ENCODE results near the gene SUGCT. TPM values are rescaled to one million over a fixed set of nuclear protein-coding genes. Genes with fewer than 3 reads are reported as not detected.
A peak's percentile ranks its signal among the peaks of the same experiment; 100 is the strongest.
"Not testable (repeated sequence)": the region's sequence is repeated elsewhere in the genome, so short reads cannot be mapped to it uniquely, and the experiment has no call there.

The SUGCT gene
- total RNA-seq, 1 experiment from 2014 or later, result 17.1 TPM

GRCh38 chr7:40223451-40224127, 88.8 kb downstream of the SUGCT start:
- Histone ChIP-seq H3K4me1 (replicated peaks) (peaks cover 49% of the 10 kb centered on the region), H3K27ac (no peak overlapping the region), H3K27me3 (replicated peaks) (no peaks in the 10 kb centered on the region), H3K4me3 (no peak overlapping the region), H3K9me3 (replicated peaks) (no peaks in the 10 kb centered on the region), H3K36me3 (0 out of 2 replicates have a peak, but pooled peaks cover 6% of the 10 kb centered on the region)
- DNase-seq (ENCODE audit: low read depth in 1 of 2, low spot score in 2 of 2), result no peak

GRCh38 chr7:40230101-40230500, 95.3 kb downstream of the SUGCT start:
- Histone ChIP-seq H3K27ac (no peak overlapping the region), H3K9me3 (replicated peaks) (no peaks in the 10 kb centered on the region), H3K4me3 (no peak overlapping the region), H3K27me3 (replicated peaks) (no peaks in the 10 kb centered on the region), H3K4me1 (replicated peaks) (peaks cover 7% of the 10 kb centered on the region; the same call in 1 of the 2 replicates), H3K36me3 (no peaks in the 10 kb centered on the region)
- no peak for DNase-seq (ENCODE audit: low read depth in 1 of 2, low spot score in 2 of 2)

- no peak overlapping the region for H3K27ac ChIP-seq
- no peaks in the 10 kb centered on the region for H3K9me3 ChIP-seq (replicated peaks)
- DNase-seq (ENCODE audit: low read depth in 1 of 2, low spot score in 2 of 2), result no peak
- peaks cover 7% of the 10 kb centered on the region; the same call in 1 of the 2 replicates for H3K4me1 ChIP-seq (replicated peaks)
- no peaks in the 10 kb centered on the region for H3K27me3 ChIP-seq (replicated peaks)
- H3K36me3 ChIP-seq, result no peaks in the 10 kb centered on the region
- no peak overlapping the region for H3K4me3 ChIP-seq
Measured at GRCh38 chr7:40231796-40232195, 97.0 kb downstream of the SUGCT start.

GRCh38 chr7:40232242-40232893, 97.6 kb downstream of the SUGCT start:
- H3K27ac ChIP-seq, result peak overlapping the region; percentile 6; the same call in 1 of the 2 replicates
- H3K36me3 ChIP-seq, result no peaks in the 10 kb centered on the region
- H3K4me3 ChIP-seq, result no peak overlapping the region

GRCh38 chr7:40234046-40234445, 99.2 kb downstream of the SUGCT start:
- peaks cover 7% of the 10 kb centered on the region; the same call in 1 of the 2 replicates for H3K4me1 ChIP-seq (replicated peaks)
- H3K9me3 ChIP-seq (replicated peaks), result no peaks in the 10 kb centered on the region
- DNase-seq (ENCODE audit: low read depth in 1 of 2, low spot score in 2 of 2), result no peak
- H3K4me3 ChIP-seq, result no peak overlapping the region
- no peaks in the 10 kb centered on the region for H3K27me3 ChIP-seq (replicated peaks)
- no peaks in the 10 kb centered on the region for H3K36me3 ChIP-seq
- H3K27ac ChIP-seq, result no peak overlapping the region

More at GRCh38 chr7:40232242-40232893, 97.6 kb downstream of the SUGCT start:
- peak in 1 of 2 experiments; percentile 70 for DNase-seq (ENCODE audit: low read depth in 1 of 2, low spot score in 2 of 2)
- peaks cover 7% of the 10 kb centered on the region; the same call in 1 of the 2 replicates for H3K4me1 ChIP-seq (replicated peaks)
- H3K9me3 ChIP-seq (replicated peaks), result no peaks in the 10 kb centered on the region
- H3K27me3 ChIP-seq (replicated peaks), result no peaks in the 10 kb centered on the region

GRCh38 chr7:40234666-40235065, 99.9 kb downstream of the SUGCT start:
- Histone ChIP-seq H3K4me1 (replicated peaks) (peaks cover 7% of the 10 kb centered on the region; the same call in 1 of the 2 replicates), H3K36me3 (no peaks in the 10 kb centered on the region), H3K27ac (no peak overlapping the region), H3K27me3 (replicated peaks) (no peaks in the 10 kb centered on the region), H3K4me3 (no peak overlapping the region), H3K9me3 (replicated peaks) (no peaks in the 10 kb centered on the region)
- DNase-seq (ENCODE audit: low read depth in 1 of 2, low spot score in 2 of 2), result no peak

- no peak overlapping the region for H3K4me3 ChIP-seq
- DNase-seq (ENCODE audit: low read depth in 1 of 2, low spot score in 2 of 2), result no peak
- no peaks in the 10 kb centered on the region for H3K9me3 ChIP-seq (replicated peaks)
- no peaks in the 10 kb centered on the region for H3K4me1 ChIP-seq (replicated peaks)
- no peaks in the 10 kb centered on the region for H3K36me3 ChIP-seq
- H3K27me3 ChIP-seq (replicated peaks), result no peaks in the 10 kb centered on the region
- H3K27ac ChIP-seq, result no peak overlapping the region
Measured at GRCh38 chr7:40237731-40238130, 102.9 kb downstream of the SUGCT start.

- Histone ChIP-seq H3K27ac (no peak overlapping the region), H3K27me3 (replicated peaks) (no peaks in the 10 kb centered on the region), H3K36me3 (no peaks in the 10 kb centered on the region), H3K4me1 (replicated peaks) (no peaks in the 10 kb centered on the region), H3K9me3 (replicated peaks) (no peaks in the 10 kb centered on the region), H3K4me3 (no peak overlapping the region)
- no peak for DNase-seq (ENCODE audit: low read depth in 1 of 2, low spot score in 2 of 2)
Measured at GRCh38 chr7:40239755-40240303, 105.0 kb downstream of the SUGCT start.

- Histone ChIP-seq H3K27ac (no peak overlapping the region), H3K36me3 (no peaks in the 10 kb centered on the region), H3K27me3 (replicated peaks) (no peaks in the 10 kb centered on the region), H3K4me1 (replicated peaks) (no peaks in the 10 kb centered on the region), H3K4me3 (no peak overlapping the region), H3K9me3 (replicated peaks) (no peaks in the 10 kb centered on the region)
- DNase-seq (ENCODE audit: low read depth in 1 of 2, low spot score in 2 of 2), result no peak
Measured at GRCh38 chr7:40243076-40243475, 108.3 kb downstream of the SUGCT start.

GRCh38 chr7:40244226-40244625, 109.4 kb downstream of the SUGCT start:
- Histone ChIP-seq H3K4me3 (no peak overlapping the region), H3K9me3 (replicated peaks) (no peaks in the 10 kb centered on the region), H3K36me3 (no peaks in the 10 kb centered on the region), H3K27me3 (replicated peaks) (no peaks in the 10 kb centered on the region), H3K4me1 (replicated peaks) (no peaks in the 10 kb centered on the region), H3K27ac (no peak overlapping the region)
- no peak for DNase-seq (ENCODE audit: low read depth in 1 of 2, low spot score in 2 of 2)

GRCh38 chr7:40248681-40249080, 113.9 kb downstream of the SUGCT start:
- DNase-seq (ENCODE audit: low read depth in 1 of 2, low spot score in 2 of 2), result no peak
- H3K27me3 ChIP-seq (replicated peaks), result no peaks in the 10 kb centered on the region
- no peaks in the 10 kb centered on the region for H3K36me3 ChIP-seq
- H3K9me3 ChIP-seq (replicated peaks), result no peaks in the 10 kb centered on the region
- H3K4me3 ChIP-seq, result no peak overlapping the region
- H3K27ac ChIP-seq, result no peak overlapping the region
- no peaks in the 10 kb centered on the region for H3K4me1 ChIP-seq (replicated peaks)

GRCh38 chr7:40253444-40253843, 118.6 kb downstream of the SUGCT start:
- H3K27ac ChIP-seq; H3K36me3 ChIP-seq; H3K4me1 ChIP-seq (replicated peaks); H3K9me3 ChIP-seq (replicated peaks); H3K27me3 ChIP-seq (replicated peaks); DNase-seq (ENCODE audit: low read depth in 1 of 2, low spot score in 2 of 2); H3K4me3 ChIP-seq: not testable (repeated sequence)

GRCh38 chr7:40263752-40264390, 129.1 kb downstream of the SUGCT start:
- H3K9me3 ChIP-seq (replicated peaks), result no peaks in the 10 kb centered on the region
- H3K4me1 ChIP-seq (replicated peaks), result no peaks in the 10 kb centered on the region
- no peak overlapping the region for H3K4me3 ChIP-seq
- H3K27me3 ChIP-seq (replicated peaks), result no peaks in the 10 kb centered on the region
- no peaks in the 10 kb centered on the region for H3K36me3 ChIP-seq
- no peak for DNase-seq (ENCODE audit: low read depth in 1 of 2, low spot score in 2 of 2)
- no peak overlapping the region for H3K27ac ChIP-seq

GRCh38 chr7:40267583-40267982, 132.8 kb downstream of the SUGCT start:
- Histone ChIP-seq H3K36me3 (no peaks in the 10 kb centered on the region), H3K27ac (no peak overlapping the region), H3K9me3 (replicated peaks) (no peaks in the 10 kb centered on the region), H3K4me1 (replicated peaks) (no peaks in the 10 kb centered on the region), H3K4me3 (no peak overlapping the region), H3K27me3 (replicated peaks) (no peaks in the 10 kb centered on the region)
- DNase-seq (ENCODE audit: low read depth in 1 of 2, low spot score in 2 of 2), result no peak
